Stimulated activated CD8-positive, alpha-beta memory T cell treated with anti-CD3 and anti-CD28 coated beads, Interleukin-15, amount 100 ng/mL, for 4 hours (primary cell): ENCODE measurements around the gene RTP5.
"Not testable (repeated sequence)": the region's sequence is repeated elsewhere in the genome, so short reads cannot be mapped to it uniquely, and the experiment has no call there.

Experiments
- DNase-seq, 2 donors: peaks; one replicate each; pipeline ENCODE4 v3.0.0-alpha.2; 2020; ENCODE audit warnings: low read depth in 2 of 2

The RTP5 gene

GRCh38 chr2:241869087-241869961 is at the start of gene RTP5:
RTP5 (plus strand) TSS chr2:241869729; CDS start chr2:241869757, 28 bp downstream.
- no peak for DNase-seq

- DNase-seq, result not testable (repeated sequence)
These were observed 49.4 kb upstream of the RTP5 start for GRCh38 chr2:241819947-241820624.

- DNase-seq, result no peak
These were observed 48.7 kb upstream of the RTP5 start for GRCh38 chr2:241820625-241821384.

GRCh38 chr2:241821460-241822263 is 47.9 kb upstream of the RTP5 start:
- DNase-seq, result no peak

- DNase-seq, result no peak
These were observed 47.3 kb upstream of the RTP5 start for GRCh38 chr2:241822264-241822623.

- not testable (repeated sequence) for DNase-seq
These were observed 45.7 kb upstream of the RTP5 start for GRCh38 chr2:241823531-241824437.

- DNase-seq, result no peak
These were observed 42.1 kb upstream of the RTP5 start for GRCh38 chr2:241827394-241827793.

- no peak for DNase-seq
These were observed 36.3 kb upstream of the RTP5 start for GRCh38 chr2:241833101-241833663.

GRCh38 chr2:241833756-241834526 is 35.6 kb upstream of the RTP5 start:
- DNase-seq, result not testable (repeated sequence)

- DNase-seq, result no peak
These were observed 34.9 kb upstream of the RTP5 start for GRCh38 chr2:241834527-241835210.

- no peak for DNase-seq
These were observed 33.9 kb upstream of the RTP5 start for GRCh38 chr2:241835611-241836010.

GRCh38 chr2:241836292-241836691 is 33.2 kb upstream of the RTP5 start:
- DNase-seq, result no peak

GRCh38 chr2:241837197-241837965 is 32.1 kb upstream of the RTP5 start:
- DNase-seq, result no peak

- DNase-seq, result no peak
These were observed 28.1 kb upstream of the RTP5 start for GRCh38 chr2:241841181-241842066.

- no peak for DNase-seq
These were observed 27.5 kb upstream of the RTP5 start for GRCh38 chr2:241842067-241842415.

- DNase-seq, result peak; percentile 50 to 55
These were observed 26.8 kb upstream of the RTP5 start for GRCh38 chr2:241842620-241843211.
